ENCODE data around the gene KLRC1. TPM values are rescaled to one million over a fixed set of nuclear protein-coding genes. Genes with fewer than 3 reads are reported as not detected.
"Not testable (repeated sequence)": the region's sequence is repeated elsewhere in the genome, so short reads cannot be mapped to it uniquely, and the experiment has no call there.

Gene KLRC1
- total and polyA plus RNA-seq, 2 donors (not counting 3 experiments of a cell fraction or from before 2014, with no cell fraction given), result not detected

- intact Hi-C loops (cut with micrococcal nuclease); H3K36me3 ChIP-seq (ENCODE audit: control insufficient read depth in 2 of 2, extremely low read depth in 1 of 2, insufficient read depth in 2 of 2, low read length in 2 of 2): not testable (repeated sequence)
These were observed 28.7 kb upstream of the KLRC1 start for GRCh38 chr12:10481901-10482300.

DNA sequence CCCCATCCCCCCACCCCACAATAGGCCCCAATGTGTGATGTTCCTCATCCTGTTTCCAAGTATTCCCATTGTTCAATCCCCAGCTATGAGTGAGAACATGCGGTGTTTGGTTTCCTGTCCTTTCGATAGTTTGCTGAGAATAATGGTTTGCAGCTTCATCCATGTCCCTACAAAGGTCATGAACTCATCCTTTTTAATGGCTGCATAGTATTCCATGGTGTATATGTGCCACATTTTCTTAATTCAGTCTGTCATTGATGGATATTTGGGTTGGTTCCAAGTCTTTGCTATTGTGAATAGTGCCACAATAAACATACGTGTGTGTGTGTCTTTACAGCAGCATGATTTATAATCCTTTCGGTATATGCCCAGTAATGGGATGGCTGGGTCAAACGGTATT, 19.6 kb upstream of the KLRC1 start:
- BruUV-seq (replicated peaks); intact Hi-C loops (cut with micrococcal nuclease): not testable (repeated sequence)

More at GRCh38 chr12:10481901-10482300, 28.7 kb upstream of the KLRC1 start:
- H3K4me1 ChIP-seq (ENCODE audit: control insufficient read depth, extremely low read depth, insufficient read depth, low read length); H4K20me1 ChIP-seq (replicated peaks; ENCODE audit: control insufficient read depth, extremely low read depth, insufficient read depth, low read length); DNase-seq (ENCODE audit: low read depth, low spot score); H3K4me3 ChIP-seq (replicated peaks in 1 of 3; ENCODE audit: insufficient read depth in 1 of 3, low read depth in 1 of 3, low read length in 3 of 3); H3K9me1 ChIP-seq (replicated peaks; ENCODE audit: control insufficient read depth, extremely low read depth, insufficient read depth, low read length); CTCF ChIA-PET; H2AFZ ChIP-seq (ENCODE audit: low read depth, low read length); BruUV-seq (replicated peaks); H3K79me2 ChIP-seq (ENCODE audit: control insufficient read depth, insufficient read depth, low read length); H3K27ac ChIP-seq (ENCODE audit: insufficient read depth, low read depth, low read length); H3K4me2 ChIP-seq (ENCODE audit: insufficient read depth, low read length); H3K9me3 ChIP-seq (replicated peaks; ENCODE audit: control insufficient read depth, insufficient read depth, low read length); H3K27me3 ChIP-seq (ENCODE audit: control insufficient read depth in 2 of 2, insufficient read depth in 2 of 2, low read length in 2 of 2); dilution Hi-C loops (cut with MboI; ENCODE audit: extremely low pct_ligation_motif_present, low sequenced_read_pairs); FAIRE-seq; POLR2A ChIA-PET; H3K9ac ChIP-seq (replicated peaks; ENCODE audit: extremely low read depth, insufficient read depth, low read length): not testable (repeated sequence)

GRCh38 chr12:10469701-10470100, 16.5 kb upstream of the KLRC1 start:
- POLR2A ChIA-PET, result no interaction called here
- H3K4me1 ChIP-seq (ENCODE audit: control insufficient read depth, extremely low read depth, insufficient read depth, low read length), result no peaks in the 10 kb centered on the region
- no peak overlapping the region for H3K9ac ChIP-seq (replicated peaks; ENCODE audit: extremely low read depth, insufficient read depth, low read length)
- intact Hi-C loops (cut with micrococcal nuclease), result no loop called here
- DNase-seq (ENCODE audit: low read depth, low spot score) (no peak), FAIRE-seq (no peak)
- H3K27ac ChIP-seq (ENCODE audit: insufficient read depth, low read depth, low read length), result no peak overlapping the region
- no peaks in the 10 kb centered on the region for H3K9me3 ChIP-seq (replicated peaks; ENCODE audit: control insufficient read depth, insufficient read depth, low read length)
- no peaks in the 10 kb centered on the region for H3K36me3 ChIP-seq (ENCODE audit: control insufficient read depth in 2 of 2, extremely low read depth in 1 of 2, insufficient read depth in 2 of 2, low read length in 2 of 2)
- H3K4me3 ChIP-seq (replicated peaks in 1 of 3; ENCODE audit: insufficient read depth in 1 of 3, low read depth in 1 of 3, low read length in 3 of 3), result no peak overlapping the region
- no peak overlapping the region for H2AFZ ChIP-seq (ENCODE audit: low read depth, low read length)
- no peaks in the 10 kb centered on the region for H4K20me1 ChIP-seq (replicated peaks; ENCODE audit: control insufficient read depth, extremely low read depth, insufficient read depth, low read length)
- H3K4me2 ChIP-seq (ENCODE audit: insufficient read depth, low read length), result no peak overlapping the region
- TF ChIP-seq JUN (IDR thresholded peaks at IDR 0.05; ENCODE audit: borderline replicate concordance, insufficient read depth, insufficient read length, low read depth), result no peak
- TF ChIP-seq CTCF (IDR thresholded peaks at IDR 0.05; ENCODE audit: extremely low read depth in 1 of 2, insufficient read depth in 1 of 2, low read depth in 1 of 2, low read length in 2 of 2), result no peak
- TF ChIP-seq MAX (IDR thresholded peaks at IDR 0.05; ENCODE audit: insufficient read depth, insufficient read length), result no peak
- TF ChIP-seq POLR2AphosphoS5 (IDR thresholded peaks at IDR 0.05; ENCODE audit: insufficient read depth, low read depth, low read length), result no peak
- no peak for TF ChIP-seq POLR2A (IDR thresholded peaks at IDR 0.05; ENCODE audit: low read depth, low read length)
- no peak for TF ChIP-seq MYC (IDR thresholded peaks at IDR 0.05; ENCODE audit: low read depth, low read length)
- no peak for TF ChIP-seq GATA2 (IDR thresholded peaks at IDR 0.05; ENCODE audit: insufficient read depth, insufficient read length, low read depth, low read length)
- no peak for TF ChIP-seq FOS (IDR thresholded peaks at IDR 0.05; ENCODE audit: borderline replicate concordance, insufficient read depth, low read length)
- TF ChIP-seq EZH2 (IDR thresholded peaks at IDR 0.05; ENCODE audit: borderline replicate concordance, low read depth, low read length, severe bottlenecking), result no peak
- dilution Hi-C loops (cut with MboI; ENCODE audit: extremely low pct_ligation_motif_present, low sequenced_read_pairs), result no loop called here
- H3K9me1 ChIP-seq (replicated peaks; ENCODE audit: control insufficient read depth, extremely low read depth, insufficient read depth, low read length), result no peaks in the 10 kb centered on the region
- H3K79me2 ChIP-seq (ENCODE audit: control insufficient read depth, insufficient read depth, low read length), result no peaks in the 10 kb centered on the region
- no TSS peak for BruUV-seq (replicated peaks)
- CTCF ChIA-PET, result no interaction called here
- peaks cover 0 to 19% of the 10 kb centered on the region in 2 experiments for H3K27me3 ChIP-seq (ENCODE audit: control insufficient read depth in 2 of 2, insufficient read depth in 2 of 2, low read length in 2 of 2)

More for the DNA sequence above, 19.6 kb upstream of the KLRC1 start:
- H4K20me1 ChIP-seq (replicated peaks; ENCODE audit: control insufficient read depth, extremely low read depth, insufficient read depth, low read length); H3K36me3 ChIP-seq (ENCODE audit: control insufficient read depth in 2 of 2, extremely low read depth in 1 of 2, insufficient read depth in 2 of 2, low read length in 2 of 2); FAIRE-seq; H3K27me3 ChIP-seq (ENCODE audit: control insufficient read depth in 2 of 2, insufficient read depth in 2 of 2, low read length in 2 of 2); H3K9ac ChIP-seq (replicated peaks; ENCODE audit: extremely low read depth, insufficient read depth, low read length); H3K9me3 ChIP-seq (replicated peaks; ENCODE audit: control insufficient read depth, insufficient read depth, low read length); H2AFZ ChIP-seq (ENCODE audit: low read depth, low read length); H3K9me1 ChIP-seq (replicated peaks; ENCODE audit: control insufficient read depth, extremely low read depth, insufficient read depth, low read length); POLR2A ChIA-PET; H3K79me2 ChIP-seq (ENCODE audit: control insufficient read depth, insufficient read depth, low read length); H3K4me2 ChIP-seq (ENCODE audit: insufficient read depth, low read length); H3K27ac ChIP-seq (ENCODE audit: insufficient read depth, low read depth, low read length); CTCF ChIA-PET; H3K4me3 ChIP-seq (replicated peaks in 1 of 3; ENCODE audit: insufficient read depth in 1 of 3, low read depth in 1 of 3, low read length in 3 of 3); H3K4me1 ChIP-seq (ENCODE audit: control insufficient read depth, extremely low read depth, insufficient read depth, low read length); dilution Hi-C loops (cut with MboI; ENCODE audit: extremely low pct_ligation_motif_present, low sequenced_read_pairs); DNase-seq (ENCODE audit: low read depth, low spot score): not testable (repeated sequence)

All from endothelial cell of umbilical vein (primary cell).